HG03521 (cell line): Measurements from ENCODE around the gene CMTM4.
"Not testable (repeated sequence)": the region's sequence is repeated elsewhere in the genome, so short reads cannot be mapped to it uniquely, and the experiment has no call there.

Experiments
- ATAC-seq: cut with Tn5 transposase; IDR thresholded peaks from one replicate; pipeline ENCODE4 v1.9.1; 2021; ENCODE audit warnings: mild to moderate bottlenecking, moderate library complexity; ENCODE audit not compliant: unreplicated experiment

CMTM4 gene

DNA sequence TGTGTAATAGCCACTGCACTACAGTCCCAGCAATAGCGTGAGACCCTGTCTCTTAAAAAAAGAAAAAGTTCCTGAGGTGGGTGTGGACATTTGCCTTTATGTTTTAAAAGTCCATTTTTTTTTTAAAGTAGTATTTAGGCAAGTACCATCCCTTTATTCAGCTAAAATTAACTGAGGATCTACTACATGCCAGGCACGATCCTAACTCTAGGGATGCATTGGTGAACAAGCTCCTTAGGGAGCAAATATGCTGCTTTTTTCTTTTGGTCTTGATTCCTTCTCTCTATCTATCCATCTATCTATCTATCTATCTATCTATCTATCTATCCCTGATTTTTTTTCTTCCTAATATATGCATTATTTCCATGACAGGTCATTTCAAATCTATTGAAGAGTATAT lies 47.4 kb downstream of the CMTM4 start:
- no peak for ATAC-seq

DNA sequence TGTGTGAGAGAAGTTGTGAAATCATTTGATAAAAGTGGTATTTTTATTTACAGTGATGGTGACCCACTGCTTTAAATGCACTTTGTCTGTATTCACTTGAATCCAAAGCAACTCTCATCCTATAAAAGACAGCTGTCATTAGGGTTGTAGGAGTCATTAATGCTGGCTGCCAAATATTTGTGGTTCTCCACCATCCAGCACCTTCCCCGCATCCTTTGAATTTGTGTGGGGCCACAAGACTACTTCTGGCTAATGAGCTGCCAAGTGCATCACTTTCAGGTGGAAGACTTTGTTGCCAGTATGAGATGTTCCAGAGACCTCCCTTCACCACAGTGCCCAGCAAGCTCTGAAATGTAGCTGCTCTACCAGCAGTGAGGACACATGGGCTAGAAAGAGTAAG lies 48.7 kb downstream of the CMTM4 start:
- ATAC-seq: no peak

GRCh38 chr16:66641387-66641786 lies 55.2 kb downstream of the CMTM4 start:
- no peak for ATAC-seq

DNA sequence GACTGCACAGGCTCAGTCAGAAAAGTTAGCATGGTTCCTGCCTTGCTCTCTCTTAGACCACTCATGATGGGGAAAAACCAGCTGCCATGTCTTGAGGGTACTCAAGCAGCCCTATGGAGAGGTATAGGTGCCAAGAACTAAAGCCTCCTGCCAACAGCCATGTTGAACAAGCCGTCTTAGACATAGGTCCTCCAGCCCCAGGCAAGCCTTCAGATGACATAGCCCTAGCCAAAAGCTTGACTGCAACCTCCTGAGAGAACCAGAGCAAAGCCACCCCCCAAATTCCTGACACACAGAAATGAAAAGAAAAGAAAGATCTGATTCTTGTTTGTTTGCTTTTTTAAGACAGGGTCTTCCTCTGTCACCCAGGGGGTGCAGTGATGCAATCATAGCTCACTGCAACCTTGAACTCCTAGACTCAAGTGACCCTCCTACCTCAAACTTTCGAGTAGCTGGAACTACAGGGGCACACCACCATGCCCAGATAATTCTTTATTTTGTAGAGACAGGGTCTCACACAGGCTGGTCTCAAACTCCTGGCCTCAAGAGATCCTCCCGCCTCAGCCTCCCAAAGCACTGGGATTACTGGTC lies 55.7 kb downstream of the CMTM4 start:
- no peak for ATAC-seq

DNA sequence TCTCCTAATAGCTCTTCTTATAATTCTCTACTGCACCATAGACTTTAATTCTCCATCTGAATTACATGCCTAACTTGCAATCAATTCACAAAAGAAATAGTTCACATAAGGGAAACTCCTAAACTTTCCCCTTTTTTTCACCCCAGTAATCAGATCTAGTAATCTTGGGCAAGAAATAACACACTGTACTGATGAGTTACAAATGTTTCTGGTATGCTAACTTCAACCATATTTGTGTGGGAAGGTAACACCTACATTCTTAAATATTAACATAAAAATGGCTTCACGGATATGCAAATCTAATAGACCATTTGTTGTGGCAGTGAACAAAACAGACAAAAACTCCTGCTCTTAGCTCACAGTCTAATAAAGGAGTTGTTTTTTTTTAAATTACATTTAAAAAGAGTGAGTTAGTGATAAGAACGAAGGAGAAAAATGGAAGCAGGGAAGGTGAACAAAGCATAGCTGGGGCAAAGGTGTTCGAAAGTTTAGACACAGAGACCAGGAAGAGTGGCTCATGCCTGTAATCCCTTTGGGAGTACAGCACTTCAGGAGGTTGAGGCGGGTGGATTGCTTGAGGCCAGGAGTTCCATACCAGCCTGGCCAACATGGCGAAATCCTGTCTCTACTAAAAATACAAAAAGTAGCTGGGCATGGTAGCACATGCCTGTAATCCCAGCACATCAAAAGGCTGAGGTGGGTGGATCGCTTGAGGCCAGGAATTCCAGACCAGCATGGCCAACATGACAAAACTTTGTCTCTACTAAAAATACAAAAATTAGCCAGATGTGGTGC lies 57.3 kb downstream of the CMTM4 start:
- no peak for ATAC-seq

GRCh38 chr16:66637806-66638205 lies 58.7 kb downstream of the CMTM4 start:
- ATAC-seq: no peak

GRCh38 chr16:66636199-66636598 lies 60.3 kb downstream of the CMTM4 start:
- no peak for ATAC-seq

DNA sequence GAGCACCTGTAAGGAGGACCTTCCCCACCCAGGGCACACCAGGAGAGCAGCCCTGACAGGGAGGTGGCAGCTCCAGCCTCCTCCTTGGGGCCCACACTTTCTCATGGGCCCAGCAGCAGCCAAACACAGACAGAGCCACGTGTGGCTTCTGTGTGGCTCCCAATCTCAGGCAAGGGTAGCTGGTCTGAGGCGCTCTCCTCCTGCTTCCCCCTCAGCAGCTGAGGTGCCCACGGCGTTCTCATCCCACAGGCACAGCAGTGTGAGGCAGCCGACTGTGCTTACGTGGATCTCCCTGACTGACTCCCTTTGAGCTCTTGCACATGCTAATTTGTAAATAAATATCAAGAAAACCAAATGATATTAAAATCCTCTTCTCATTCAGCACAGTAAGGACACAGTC lies 61.1 kb downstream of the CMTM4 start:
- no peak for ATAC-seq

- no peak for ATAC-seq
These were observed 61.9 kb downstream of the CMTM4 start for GRCh38 chr16:66634527-66635196.

DNA sequence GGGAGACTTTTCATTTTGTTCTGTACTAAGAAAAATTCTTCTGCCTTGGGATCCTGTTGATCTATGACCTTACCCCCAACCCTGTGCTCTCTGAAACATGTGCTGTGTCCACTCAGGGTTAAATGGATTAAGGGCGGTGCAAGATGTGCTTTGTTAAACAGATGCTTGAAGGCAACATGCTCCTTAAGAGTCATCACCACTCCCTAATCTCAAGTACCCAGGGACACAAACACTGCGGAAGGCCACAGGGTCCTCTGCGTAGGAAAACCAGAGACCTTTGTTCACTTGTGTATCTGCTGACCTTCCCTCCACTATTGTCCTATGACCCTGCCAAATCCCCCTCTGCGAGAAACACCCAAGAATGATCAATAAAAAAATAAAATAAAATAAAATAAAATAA lies 65.0 kb downstream of the CMTM4 start:
- ATAC-seq: not testable (repeated sequence)

GRCh38 chr16:66630561-66631260 lies 65.8 kb downstream of the CMTM4 start:
- ATAC-seq: not testable (repeated sequence)

- no peak for ATAC-seq
These were observed 66.7 kb downstream of the CMTM4 start for GRCh38 chr16:66629856-66630255.

DNA sequence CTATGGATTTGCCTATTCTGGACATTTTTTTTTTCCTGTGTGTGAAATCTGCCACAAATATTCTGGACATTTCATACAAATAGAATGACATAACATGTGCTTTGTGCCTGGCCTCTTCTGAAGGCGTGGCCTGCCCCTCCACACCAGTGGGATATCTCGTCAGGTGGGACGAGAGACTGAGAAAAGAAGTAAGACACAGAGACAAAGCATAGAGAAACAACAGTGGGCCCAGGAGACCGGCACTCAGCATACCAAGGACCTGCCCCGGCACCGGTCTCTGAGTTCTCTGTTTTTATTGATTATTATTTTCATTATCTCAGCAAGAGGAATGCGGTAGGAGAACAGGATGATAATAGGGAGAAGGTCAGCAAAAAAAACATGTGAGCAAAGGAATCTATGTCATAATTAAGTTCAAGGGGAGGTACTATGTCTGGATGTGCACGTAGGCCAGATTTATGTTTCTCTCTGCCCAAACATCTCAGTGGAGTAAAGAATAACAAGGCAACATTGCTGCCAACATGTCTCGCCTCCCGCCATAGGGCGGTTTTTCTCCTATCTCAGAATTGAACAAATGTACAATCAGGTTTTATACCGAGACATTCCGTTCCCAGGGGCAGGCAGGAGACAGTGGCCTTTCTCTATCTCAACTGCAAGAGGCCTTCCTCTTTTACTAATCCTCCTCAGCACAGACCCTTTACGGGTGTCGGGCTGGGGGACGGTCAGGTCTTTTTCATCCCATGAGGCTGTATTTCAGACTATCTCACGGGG lies 68.7 kb downstream of the CMTM4 start:
- not testable (repeated sequence) for ATAC-seq

- ATAC-seq: no peak
These were observed 72.8 kb downstream of the CMTM4 start for GRCh38 chr16:66623755-66624154.

DNA sequence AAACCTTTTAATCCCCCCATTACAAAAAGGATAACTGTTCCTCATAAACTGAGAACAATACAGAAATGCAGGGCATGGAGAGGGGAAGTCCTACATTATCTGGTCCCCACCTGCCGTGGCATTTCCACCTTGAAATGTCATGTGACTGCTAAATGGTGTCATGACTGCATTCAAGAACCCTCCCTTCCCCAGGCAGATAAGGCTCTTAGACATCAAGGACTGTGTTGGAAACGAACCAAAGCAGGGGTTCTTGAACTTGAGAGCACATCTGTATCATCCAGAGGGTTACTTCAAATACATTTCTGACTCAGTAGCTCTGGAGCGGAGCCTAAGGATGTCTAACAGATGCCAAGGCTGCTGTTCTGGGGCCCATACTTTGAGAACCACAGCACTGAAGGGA lies 73.7 kb downstream of the CMTM4 start:
- no peak for ATAC-seq

DNA sequence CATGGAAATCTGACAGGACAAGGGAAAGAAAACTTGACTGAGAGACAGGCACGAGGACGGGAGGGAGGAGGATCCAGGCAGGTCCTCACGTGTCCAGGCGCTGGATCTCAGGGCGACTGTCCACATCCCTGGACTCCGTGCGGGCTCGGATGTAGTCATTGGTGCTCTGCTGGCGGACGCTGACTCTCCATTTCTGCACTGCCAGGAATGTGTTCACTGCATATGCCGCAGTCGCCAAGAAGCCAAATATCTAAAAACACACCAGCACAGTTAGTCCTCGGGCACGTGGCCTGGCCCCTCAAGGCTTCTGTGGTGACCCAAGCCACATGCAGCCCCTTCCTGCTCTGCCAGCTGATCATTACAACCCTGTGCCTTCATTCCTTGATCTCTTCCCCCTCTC lies 74.6 kb downstream of the CMTM4 start:
- no peak for ATAC-seq

- no peak for ATAC-seq
These were observed 76.1 kb downstream of the CMTM4 start for GRCh38 chr16:66620429-66620795.

DNA sequence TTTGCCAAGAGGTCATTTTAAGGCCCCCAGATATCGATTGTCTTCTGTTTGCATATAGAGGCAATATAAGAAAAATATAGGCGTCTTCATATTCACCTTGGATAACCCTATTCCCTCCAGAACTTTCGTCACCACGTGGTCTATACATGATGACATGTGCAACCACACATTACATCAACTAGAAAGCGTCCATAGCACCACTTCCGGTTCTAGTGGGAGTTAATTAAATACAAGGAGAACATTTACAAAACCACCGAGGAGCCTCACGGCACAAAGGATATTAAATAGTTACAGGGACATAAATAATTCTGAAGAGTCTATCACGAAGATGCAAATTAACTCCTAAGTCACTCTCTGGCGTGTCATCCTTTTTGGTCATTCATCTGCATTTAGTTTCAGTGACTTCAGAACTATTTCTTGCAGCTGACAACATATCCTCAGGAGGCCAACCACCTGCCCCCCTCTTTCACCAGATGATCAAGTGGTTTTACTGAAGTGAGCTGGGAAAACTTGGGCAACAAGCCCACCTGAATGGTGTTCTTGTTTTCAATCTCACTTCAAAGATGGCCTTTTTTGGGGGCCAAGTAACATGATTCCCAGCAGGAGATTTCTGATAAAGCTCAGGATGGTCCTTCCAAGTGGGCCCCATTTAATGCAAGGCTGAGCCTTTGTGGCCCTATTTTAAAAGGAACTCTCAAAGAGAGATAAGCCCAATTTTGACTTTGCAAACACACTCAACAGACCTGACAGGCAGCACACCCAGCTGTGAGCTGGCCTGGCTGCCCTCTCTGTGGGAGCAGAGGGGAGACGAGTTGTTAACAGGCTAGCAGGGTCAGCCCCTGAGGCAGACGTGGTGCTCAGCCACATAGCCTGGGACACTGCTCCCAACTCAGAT lies 76.8 kb downstream of the CMTM4 start:
- ATAC-seq: no peak

DNA sequence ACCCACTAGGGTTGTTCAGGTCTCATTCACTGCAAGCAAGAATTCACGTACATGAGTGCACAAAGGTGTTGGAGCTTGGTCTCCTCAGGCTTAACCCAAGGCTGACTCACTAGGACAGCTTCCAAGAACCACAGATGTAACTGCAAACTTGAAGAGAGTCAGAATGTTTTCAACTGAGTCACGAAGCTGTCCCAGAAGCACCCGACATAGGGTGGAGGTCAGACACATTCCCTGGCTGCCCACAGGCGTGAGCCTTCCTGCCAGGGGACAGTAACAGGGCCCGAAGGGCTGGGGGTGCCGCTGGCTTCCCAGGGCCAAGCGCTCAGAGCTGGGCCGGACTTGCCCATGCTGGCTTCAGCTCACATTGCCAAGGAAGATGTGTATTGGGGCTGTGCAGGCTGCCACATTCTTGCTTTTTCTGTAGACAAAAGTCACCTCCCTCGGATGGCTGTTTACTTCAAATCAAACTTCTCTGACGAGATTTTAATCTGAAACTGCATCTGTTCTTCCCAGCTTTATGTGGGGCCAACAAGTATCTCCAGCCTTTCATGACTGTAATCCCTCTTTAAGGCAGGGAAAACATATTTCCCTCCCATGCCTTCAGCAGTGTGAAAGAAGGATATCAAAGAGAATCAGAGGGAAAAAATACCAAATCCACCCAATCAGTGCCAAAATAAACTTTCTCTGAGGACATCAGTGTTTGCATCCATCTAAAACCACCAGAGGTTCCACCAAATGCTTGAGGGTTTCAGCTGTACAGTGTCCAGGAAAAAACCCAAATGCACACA lies 77.8 kb downstream of the CMTM4 start:
- ATAC-seq: no peak
